OCI-LY1 (cell line): ENCODE data around the gene PHKG2.

Experiments used
- H2AFZ ChIP-seq: fragments of 200-600 bp; sonication (generic), shearing (Covaris generic); 2 replicates; pipeline ENCODE4 v1.6.0; 2014; ENCODE audit warnings: antibody characterized with exemption, mild to moderate bottlenecking, low read length
- H3F3A ChIP-seq: fragments of 200-600 bp; sonication (generic), shearing (Covaris generic); 2 replicates; pipeline ENCODE4 v1.6.0; 2014; ENCODE audit warnings: mild to moderate bottlenecking, antibody characterized with exemption, low read length, moderate library complexity; ENCODE audit not compliant: insufficient read depth
- H3K27ac ChIP-seq: fragments of 200-600 bp; sonication (generic); 2 replicates; pipeline ENCODE4 v1.5.1; 2014; ENCODE audit warnings: low read length, mixed run types, mild to moderate bottlenecking, low read depth; ENCODE audit not compliant: poor library complexity, severe bottlenecking
- H3K27me3 ChIP-seq: fragments of 200-600 bp; sonication (generic); 2 replicates; pipeline ENCODE4 v1.6.0; 2014; ENCODE audit warnings: antibody characterized with exemption, mild to moderate bottlenecking, low read length, moderate library complexity; ENCODE audit not compliant: insufficient read depth
- H3K36me3 ChIP-seq: fragments of 200-600 bp; sonication (generic); 2 replicates; pipeline ENCODE4 v1.6.1; 2014; ENCODE audit warnings: mild to moderate bottlenecking, antibody characterized with exemption, low read length, moderate library complexity, mixed read lengths; ENCODE audit not compliant: insufficient read depth
- H3K4me1 ChIP-seq: fragments of 200-600 bp; sonication (generic); 2 replicates; pipeline ENCODE4 v1.5.1; 2014; ENCODE audit warnings: mild to moderate bottlenecking, low read length, moderate library complexity; ENCODE audit not compliant: insufficient read depth, severe bottlenecking
- H3K4me2 ChIP-seq: fragments of 200-600 bp; sonication (generic), shearing (Covaris generic); 2 replicates; pipeline ENCODE4 v1.6.1; 2014; ENCODE audit warnings: low read length
- H3K4me3 ChIP-seq: fragments of 200-600 bp; sonication (generic); 2 replicates; pipeline ENCODE4 v1.5.1; 2014; ENCODE audit warnings: low read length, low read depth, mild to moderate bottlenecking, mixed read lengths; ENCODE audit not compliant: poor library complexity, severe bottlenecking
- H3K79me2 ChIP-seq: fragments of 200-600 bp; shearing (Covaris generic); 2 replicates; pipeline ENCODE4 v1.6.1; 2016; ENCODE audit warnings: mixed run types, low read length, mixed read lengths; ENCODE audit not compliant: insufficient read depth
- H3K9ac ChIP-seq: fragments of 200-600 bp; sonication (generic), shearing (Covaris generic); 2 replicates; pipeline ENCODE4 v1.6.1; 2014; ENCODE audit warnings: mild to moderate bottlenecking, low read length, mixed read lengths
- H3K9me2 ChIP-seq: fragments of 200-600 bp; sonication (generic), shearing (Covaris generic); 2 replicates; pipeline ENCODE4 v1.6.1; 2014; ENCODE audit warnings: low read depth, mild to moderate bottlenecking, low read length, mixed read lengths
- H3K9me3 ChIP-seq: fragments of 200-600 bp; shearing (Covaris generic); 2 replicates; pipeline ENCODE4 v1.6.1; 2014; ENCODE audit warnings: low read length, mixed read lengths
- H4K20me1 ChIP-seq: fragments of 200-600 bp; sonication (generic), shearing (Covaris generic); 2 replicates; pipeline ENCODE4 v1.6.0; 2016; ENCODE audit warnings: mild to moderate bottlenecking, low read length; ENCODE audit not compliant: insufficient read depth
- CTCF ChIP-seq: fragments of 200-600 bp; sonication (generic), shearing (Covaris generic); IDR thresholded peaks from 2 replicates; pipeline ENCODE4 v1.5.1; 2017; ENCODE audit warnings: mild to moderate bottlenecking, antibody characterized with exemption, low read length, moderate library complexity, mixed read lengths
- EZH2 ChIP-seq: fragments of 200-600 bp; sonication (generic), shearing (Covaris generic); IDR thresholded peaks from 2 replicates; pipeline ENCODE4 v1.8.0; 2017; ENCODE audit warnings: borderline replicate concordance, mixed run types, mild to moderate bottlenecking, antibody characterized with exemption, low read length, moderate library complexity, mixed read lengths

Gene PHKG2

GRCh38 chr16:30761427-30761927 is 13.3 kb downstream of the PHKG2 start:
- Histone ChIP-seq H3K36me3 (peaks cover 63% of the 10 kb centered on the region), H3K27ac (peak overlapping the region; percentile 76), H3K9me2 (no peaks in the 10 kb centered on the region), H3K9me3 (no peaks in the 10 kb centered on the region), H2AFZ (no peak overlapping the region), H3K4me1 (peaks cover 37% of the 10 kb centered on the region), H3K9ac (peak overlapping the region; percentile 76), H3K79me2 (no peaks in the 10 kb centered on the region; the same call in 1 of the 2 replicates), H3F3A (no peaks in the 10 kb centered on the region), H3K4me2 (peak overlapping the region; percentile 90), H4K20me1 (no peaks in the 10 kb centered on the region), H3K4me3 (peak overlapping the region; percentile 84), H3K27me3 (no peaks in the 10 kb centered on the region)
- TF ChIP-seq CTCF (no peak), EZH2 (no peak)

- H3K27me3 ChIP-seq: no peaks in the 10 kb centered on the region
- H3K27ac ChIP-seq: peak within 1 kb of the TSS; percentile 76
- no peak within 1 kb of the TSS for H2AFZ ChIP-seq
- peak within 1 kb of the TSS; percentile 90 for H3K4me2 ChIP-seq
- H3K4me3 ChIP-seq: peak within 1 kb of the TSS; percentile 84
- no peaks in the 10 kb centered on the region for H4K20me1 ChIP-seq
- H3K9me3 ChIP-seq: no peaks in the 10 kb centered on the region
- H3K4me1 ChIP-seq: peaks cover 37% of the 10 kb centered on the region
- H3F3A ChIP-seq: no peaks in the 10 kb centered on the region
- peaks cover 63% of the 10 kb centered on the region for H3K36me3 ChIP-seq
- no peaks in the 10 kb centered on the region; the same call in 1 of the 2 replicates for H3K79me2 ChIP-seq
- H3K9ac ChIP-seq: peak within 1 kb of the TSS; percentile 76
- no peaks in the 10 kb centered on the region for H3K9me2 ChIP-seq
- TF ChIP-seq CTCF (no peak), EZH2 (no peak)
Measured at GRCh38 chr16:30761928-30762902, 14.0 kb downstream of the PHKG2 start, which contains the start of the genes CFAP119 and RNF40. TSS of gene CFAP119 (minus strand) at chr16:30762062. CDS start at chr16:30761748, 314 bp downstream. TSS of gene RNF40 (plus strand) at chr16:30762322. CDS start at chr16:30762546, 224 bp downstream.

- H3K36me3 ChIP-seq: peaks cover 67% of the 10 kb centered on the region
- H4K20me1 ChIP-seq: no peaks in the 10 kb centered on the region
- peak overlapping the region; percentile 76 for H3K9ac ChIP-seq
- H3K27me3 ChIP-seq: no peaks in the 10 kb centered on the region
- H3K79me2 ChIP-seq: no peaks in the 10 kb centered on the region; the same call in 1 of the 2 replicates
- peak overlapping the region; percentile 90 for H3K4me2 ChIP-seq
- no peaks in the 10 kb centered on the region for H3F3A ChIP-seq
- H3K4me3 ChIP-seq: peak overlapping the region; percentile 84
- H3K27ac ChIP-seq: no peak overlapping the region
- no peak overlapping the region for H2AFZ ChIP-seq
- H3K9me2 ChIP-seq: no peaks in the 10 kb centered on the region
- peaks cover 42% of the 10 kb centered on the region for H3K4me1 ChIP-seq
- no peaks in the 10 kb centered on the region for H3K9me3 ChIP-seq
- TF ChIP-seq EZH2 (no peak), CTCF (no peak)
Measured at GRCh38 chr16:30762991-30763725, 14.9 kb downstream of the PHKG2 start.
